Uterus (tissue), 4 donors: ENCODE measurements around the gene CDC20B. TPM values are rescaled to one million over a fixed set of nuclear protein-coding genes. Genes with fewer than 3 reads are reported as not detected.

ENCODE experiments used
- DNase-seq, 2 donors: peaks; one replicate each; pipeline ENCODE4 v3.0.0-alpha.2; 2019 to 2020
- H3K27ac ChIP-seq, 2 donors: fragments of 200-600 bp; sonication (generic); 1 replicate in 1 of 2; 2 replicates in 1 of 2; pipeline ENCODE4 v1.5.1; 2016 to 2018
- H3K27me3 ChIP-seq, 2 donors: fragments of 200-600 bp; sonication (generic); one replicate each; pipeline ENCODE4 v1.5.1; 2018 to 2019; ENCODE audit warnings: control low read depth in 1 of 2
- H3K36me3 ChIP-seq, 2 donors: fragments of 200-600 bp; sonication (generic); one replicate each; pipeline ENCODE4 v1.5.1; 2019; ENCODE audit warnings: control low read depth in 1 of 2
- H3K4me1 ChIP-seq, 2 donors: fragments of 200-600 bp; sonication (generic); one replicate each; pipeline ENCODE4 v1.5.1; 2018 to 2019; ENCODE audit warnings: control low read depth in 1 of 2
- H3K4me3 ChIP-seq, 2 donors: fragments of 200-600 bp; sonication (generic); 1 replicate in 1 of 2; 2 replicates in 1 of 2; pipeline ENCODE4 v1.5.1; 2018 to 2019; ENCODE audit warnings: mild to moderate bottlenecking in 1 of 2
- H3K9me3 ChIP-seq, 2 donors: fragments of 200-600 bp; sonication (generic); one replicate each; pipeline ENCODE4 v1.5.1; 2019; ENCODE audit warnings: control low read depth in 1 of 2
- CTCF ChIP-seq, 4 experiments: fragments of 200-600 bp in 2 of 4; fragments of 450-650 bp in 2 of 4; sonication (generic) in 2 of 4; IDR thresholded peaks; one replicate each; pipeline ENCODE4 v1.5.1; 2016 to 2019; ENCODE audit warnings: antibody characterized with exemption in 4 of 4, mild to moderate bottlenecking in 2 of 4, moderate library complexity in 1 of 4
- POLR2A ChIP-seq, 2 donors: fragments of 450-650 bp; IDR thresholded peaks; one replicate each; pipeline ENCODE4 v1.6.1; 2016; ENCODE audit warnings: antibody characterized with exemption in 2 of 2, mild to moderate bottlenecking in 1 of 2, moderate library complexity in 1 of 2
- intact Hi-C: fragments of 100-400 bp; cut with DNase I; formaldehyde crosslinking; loops from one replicate; pipeline ENCODE4 v1.15.1; 2023; ENCODE audit warnings: low total_unique reads
- total RNA-seq, 4 donors: library from RNA; depleted of rRNA in 3 of 4; stranded (reverse); fragments of >200 nt in 3 of 4; gene quantifications; one replicate each; pipeline versions ENCODE4 v1.1.0 to v1.2.4, GENCODE V29; 2014 to 2023
- donor health status: DM: yes; HTN: yes; CAD: no.

The CDC20B gene
- total RNA-seq, 4 donors from 2014 or later = 0.35 TPM; not detected in 3

GRCh38 chr5:55219770-55220169 lies 46.8 kb upstream of the CDC20B start:
- no peak overlapping the region for H3K27ac ChIP-seq
- no peaks in the 10 kb centered on the region for H3K36me3 ChIP-seq
- H3K27me3 ChIP-seq = peaks cover 13 to 56% of the 10 kb centered on the region in 2 donors
- DNase-seq = no peak
- H3K9me3 ChIP-seq = no peaks in the 10 kb centered on the region
- H3K4me1 ChIP-seq = peaks cover 0 to 5% of the 10 kb centered on the region in 2 donors
- intact Hi-C loops = loop anchor here (10.0 kb wide), 1 partner anchor 45 kb away; the partner anchor contains the start of gene CDC20B
- no peak for TF ChIP-seq CTCF (IDR thresholded peaks at IDR 0.05)
- TF ChIP-seq POLR2A (IDR thresholded peaks at IDR 0.05) = no peak
- H3K4me3 ChIP-seq = no peak overlapping the region

GRCh38 chr5:55218967-55219366 lies 46.0 kb upstream of the CDC20B start:
- Histone ChIP-seq H3K27ac (no peak overlapping the region), H3K36me3 (no peaks in the 10 kb centered on the region), H3K4me3 (no peak overlapping the region), H3K9me3 (no peaks in the 10 kb centered on the region), H3K27me3 (peaks cover 13 to 48% of the 10 kb centered on the region in 2 donors), H3K4me1 (peaks cover 0 to 5% of the 10 kb centered on the region in 2 donors)
- no peak for TF ChIP-seq CTCF (IDR thresholded peaks at IDR 0.05)
- TF ChIP-seq POLR2A (IDR thresholded peaks at IDR 0.05) = no peak
- DNase-seq = no peak
- intact Hi-C loops = no loop called here

GRCh38 chr5:55211184-55211874 lies 38.4 kb upstream of the CDC20B start:
- Histone ChIP-seq H3K27ac (no peak overlapping the region), H3K4me3 (no peak overlapping the region), H3K9me3 (no peaks in the 10 kb centered on the region), H3K27me3 (no peaks in the 10 kb centered on the region), H3K4me1 (no peaks in the 10 kb centered on the region), H3K36me3 (no peaks in the 10 kb centered on the region)
- intact Hi-C loops = no loop called here
- no peak for TF ChIP-seq POLR2A (IDR thresholded peaks at IDR 0.05)
- TF ChIP-seq CTCF (IDR thresholded peaks at IDR 0.05) = no peak
- DNase-seq = no peak

GRCh38 chr5:55205001-55205400 lies 32.0 kb upstream of the CDC20B start:
- no peak overlapping the region for H3K4me3 ChIP-seq
- no peaks in the 10 kb centered on the region for H3K27me3 ChIP-seq
- TF ChIP-seq CTCF (IDR thresholded peaks at IDR 0.05) = no peak
- TF ChIP-seq POLR2A (IDR thresholded peaks at IDR 0.05) = no peak
- H3K27ac ChIP-seq = no peak overlapping the region
- intact Hi-C loops = no loop called here
- H3K4me1 ChIP-seq = no peaks in the 10 kb centered on the region
- no peaks in the 10 kb centered on the region for H3K9me3 ChIP-seq
- H3K36me3 ChIP-seq = no peaks in the 10 kb centered on the region
- no peak for DNase-seq

- intact Hi-C loops = no loop called here
- no peak for DNase-seq
- Histone ChIP-seq H3K4me3 (no peak overlapping the region), H3K27me3 (peaks cover 0 to 27% of the 10 kb centered on the region in 2 donors), H3K27ac (no peak overlapping the region), H3K36me3 (no peaks in the 10 kb centered on the region), H3K9me3 (no peaks in the 10 kb centered on the region), H3K4me1 (no peaks in the 10 kb centered on the region)
- TF ChIP-seq CTCF (IDR thresholded peaks at IDR 0.05) (no peak), POLR2A (IDR thresholded peaks at IDR 0.05) (no peak)
Observed at GRCh38 chr5:55191165-55191564, 18.2 kb upstream of the CDC20B start.
